UCSD-AML1 (cell line): Measurements from ENCODE around the gene FBXW7.

Experiments used
- DNase-seq: peaks from one replicate; lab custom pipeline; 2025; ENCODE audit not compliant: unreplicated experiment; lab: John Stamatoyannopoulos, UW

FBXW7 gene

GRCh38 chr4:152374606-152375285 is 161.1 kb downstream of the FBXW7 start:
- DNase-seq: no peak

GRCh38 chr4:152374153-152374552 is 161.7 kb downstream of the FBXW7 start:
- no peak for DNase-seq

- DNase-seq: no peak
These were observed 163.4 kb downstream of the FBXW7 start for GRCh38 chr4:152372444-152372843.

- DNase-seq: no peak
These were observed 166.0 kb downstream of the FBXW7 start for GRCh38 chr4:152369902-152370295.

GRCh38 chr4:152369203-152369901 is 166.5 kb downstream of the FBXW7 start:
- no peak for DNase-seq

- DNase-seq: no peak
These were observed 167.9 kb downstream of the FBXW7 start for GRCh38 chr4:152368001-152368400.

- DNase-seq: no peak
These were observed 171.0 kb downstream of the FBXW7 start for GRCh38 chr4:152364883-152365282.

GRCh38 chr4:152364383-152364782 is 171.5 kb downstream of the FBXW7 start:
- DNase-seq: no peak

- no peak for DNase-seq
These were observed 172.0 kb downstream of the FBXW7 start for GRCh38 chr4:152363904-152364303.

- DNase-seq: no peak
These were observed 172.8 kb downstream of the FBXW7 start for GRCh38 chr4:152363086-152363485.

- DNase-seq: no peak
These were observed 175.9 kb downstream of the FBXW7 start for GRCh38 chr4:152360045-152360410.

- DNase-seq: no peak
These were observed 176.5 kb downstream of the FBXW7 start for GRCh38 chr4:152359208-152360044.

- no peak for DNase-seq
These were observed 178.7 kb downstream of the FBXW7 start for GRCh38 chr4:152357206-152357605.

GRCh38 chr4:152356428-152357034 is 179.4 kb downstream of the FBXW7 start:
- no peak for DNase-seq

GRCh38 chr4:152352622-152353116 is 183.2 kb downstream of the FBXW7 start:
- DNase-seq: no peak

GRCh38 chr4:152352215-152352614 is 183.7 kb downstream of the FBXW7 start:
- DNase-seq: no peak

GRCh38 chr4:152351080-152351479 is 184.8 kb downstream of the FBXW7 start:
- no peak for DNase-seq

GRCh38 chr4:152348670-152349069 is 187.2 kb downstream of the FBXW7 start:
- DNase-seq: no peak

- DNase-seq: no peak
These were observed 188.9 kb downstream of the FBXW7 start for GRCh38 chr4:152346979-152347378.

- DNase-seq: no peak
These were observed 189.4 kb downstream of the FBXW7 start for GRCh38 chr4:152346526-152346925.

GRCh38 chr4:152344001-152344400 is 191.9 kb downstream of the FBXW7 start:
- DNase-seq: no peak
